Parathyroid adenoma (tissue), 2 donors: ENCODE data around the gene CSTF2.
A peak's percentile ranks its signal among the peaks of the same experiment; 100 is the strongest.
"Not testable (repeated sequence)": the region's sequence is repeated elsewhere in the genome, so short reads cannot be mapped to it uniquely, and the experiment has no call there.

Experiments
- H2AFZ ChIP-seq: fragments of 300-600 bp; sonication (generic); one replicate; pipeline ENCODE4 v1.7.0; 2017; ENCODE audit warnings: antibody characterized with exemption, mild to moderate bottlenecking
- H3K27ac ChIP-seq: fragments of 300-600 bp; sonication (generic); one replicate; pipeline ENCODE4 v1.7.0; 2017
- H3K27me3 ChIP-seq: fragments of 300-600 bp; sonication (generic); one replicate; pipeline ENCODE4 v1.7.0; 2017; ENCODE audit warnings: low read length; ENCODE audit not compliant: control insufficient read depth, insufficient read depth
- H3K36me3 ChIP-seq: fragments of 300-600 bp; sonication (generic); one replicate; pipeline ENCODE4 v1.7.0; 2017; ENCODE audit warnings: low read length; ENCODE audit not compliant: control insufficient read depth, insufficient read depth
- H3K4me1 ChIP-seq: fragments of 300-600 bp; sonication (generic); one replicate; pipeline ENCODE4 v1.7.0; 2017; ENCODE audit warnings: control low read depth
- H3K4me2 ChIP-seq: fragments of 300-600 bp; sonication (generic); one replicate; pipeline ENCODE4 v1.7.0; 2017; ENCODE audit warnings: low read length
- H3K4me3 ChIP-seq: fragments of 300-600 bp; sonication (generic); one replicate; pipeline ENCODE4 v1.7.0; 2017; ENCODE audit warnings: low read depth, low read length
- H3K79me2 ChIP-seq: fragments of 300-600 bp; sonication (generic); one replicate; pipeline ENCODE4 v1.7.0; 2017; ENCODE audit warnings: control low read depth
- H3K9ac ChIP-seq: fragments of 300-600 bp; sonication (generic); one replicate; pipeline ENCODE4 v1.7.0; 2017; ENCODE audit warnings: mild to moderate bottlenecking
- H3K9me3 ChIP-seq: fragments of 300-600 bp; sonication (generic); one replicate; pipeline ENCODE4 v1.7.0; 2017; ENCODE audit warnings: low read length; ENCODE audit not compliant: control insufficient read depth
- TF ChIP-seq, protein P1 (sequence below): fragments of 300-600 bp; sonication (generic); IDR thresholded peaks from one replicate; pipeline ENCODE4 v1.7.0; 2017; ENCODE audit warnings: antibody characterized with exemption, mild to moderate bottlenecking
- donor health status: primary hyperparathyroidism.

Gene CSTF2, protein sequence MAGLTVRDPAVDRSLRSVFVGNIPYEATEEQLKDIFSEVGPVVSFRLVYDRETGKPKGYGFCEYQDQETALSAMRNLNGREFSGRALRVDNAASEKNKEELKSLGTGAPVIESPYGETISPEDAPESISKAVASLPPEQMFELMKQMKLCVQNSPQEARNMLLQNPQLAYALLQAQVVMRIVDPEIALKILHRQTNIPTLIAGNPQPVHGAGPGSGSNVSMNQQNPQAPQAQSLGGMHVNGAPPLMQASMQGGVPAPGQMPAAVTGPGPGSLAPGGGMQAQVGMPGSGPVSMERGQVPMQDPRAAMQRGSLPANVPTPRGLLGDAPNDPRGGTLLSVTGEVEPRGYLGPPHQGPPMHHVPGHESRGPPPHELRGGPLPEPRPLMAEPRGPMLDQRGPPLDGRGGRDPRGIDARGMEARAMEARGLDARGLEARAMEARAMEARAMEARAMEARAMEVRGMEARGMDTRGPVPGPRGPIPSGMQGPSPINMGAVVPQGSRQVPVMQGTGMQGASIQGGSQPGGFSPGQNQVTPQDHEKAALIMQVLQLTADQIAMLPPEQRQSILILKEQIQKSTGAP

DNA sequence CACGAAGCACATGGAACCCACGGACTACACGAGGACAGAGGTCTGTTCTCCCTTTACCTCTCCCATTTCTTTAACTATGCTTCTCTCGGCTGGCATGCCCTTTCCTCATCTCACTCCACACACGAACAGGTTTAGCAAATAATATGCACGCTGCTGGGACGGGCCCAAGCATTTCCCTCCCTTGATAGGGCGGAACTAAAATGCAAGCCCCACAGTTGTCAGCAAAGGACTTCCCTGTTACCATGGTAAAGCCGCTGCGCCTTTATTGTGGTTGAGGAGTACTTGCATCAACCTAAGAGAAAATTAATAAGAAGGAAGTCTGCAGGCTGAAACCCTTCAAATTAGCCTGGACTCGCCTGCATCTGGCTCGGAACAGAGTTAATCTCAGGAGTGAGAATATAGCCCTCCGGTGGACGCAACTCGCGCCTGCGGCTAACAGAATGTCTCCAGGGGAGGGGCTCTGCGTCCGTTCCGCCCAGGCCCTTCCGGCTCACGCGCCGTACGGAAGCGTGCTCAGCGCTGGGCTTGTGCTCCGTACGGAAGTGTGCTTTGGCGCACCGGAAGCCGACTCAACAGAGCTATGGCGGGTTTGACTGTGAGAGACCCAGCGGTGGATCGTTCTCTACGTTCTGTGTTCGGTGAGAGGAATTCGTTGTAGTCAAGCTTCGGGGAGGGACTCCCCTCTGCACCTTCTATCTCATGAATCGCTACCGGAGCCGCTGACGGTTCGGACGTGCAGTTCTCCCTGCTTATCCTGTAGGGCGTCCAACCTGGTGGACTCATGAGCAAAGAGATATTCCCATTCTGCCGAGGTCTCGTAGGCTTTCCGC lies at the start of gene CSTF2:
CSTF2 (plus strand) TSS at position 555 of the 830 bp plus-strand sequence; CDS start at position 581, 26 bp downstream.
- TF ChIP-seq, protein P1, sequence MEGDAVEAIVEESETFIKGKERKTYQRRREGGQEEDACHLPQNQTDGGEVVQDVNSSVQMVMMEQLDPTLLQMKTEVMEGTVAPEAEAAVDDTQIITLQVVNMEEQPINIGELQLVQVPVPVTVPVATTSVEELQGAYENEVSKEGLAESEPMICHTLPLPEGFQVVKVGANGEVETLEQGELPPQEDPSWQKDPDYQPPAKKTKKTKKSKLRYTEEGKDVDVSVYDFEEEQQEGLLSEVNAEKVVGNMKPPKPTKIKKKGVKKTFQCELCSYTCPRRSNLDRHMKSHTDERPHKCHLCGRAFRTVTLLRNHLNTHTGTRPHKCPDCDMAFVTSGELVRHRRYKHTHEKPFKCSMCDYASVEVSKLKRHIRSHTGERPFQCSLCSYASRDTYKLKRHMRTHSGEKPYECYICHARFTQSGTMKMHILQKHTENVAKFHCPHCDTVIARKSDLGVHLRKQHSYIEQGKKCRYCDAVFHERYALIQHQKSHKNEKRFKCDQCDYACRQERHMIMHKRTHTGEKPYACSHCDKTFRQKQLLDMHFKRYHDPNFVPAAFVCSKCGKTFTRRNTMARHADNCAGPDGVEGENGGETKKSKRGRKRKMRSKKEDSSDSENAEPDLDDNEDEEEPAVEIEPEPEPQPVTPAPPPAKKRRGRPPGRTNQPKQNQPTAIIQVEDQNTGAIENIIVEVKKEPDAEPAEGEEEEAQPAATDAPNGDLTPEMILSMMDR, result no peak
- Histone ChIP-seq H3K79me2 (no peaks in the 10 kb centered on the region), H3K27me3 (no peaks in the 10 kb centered on the region), H3K4me1 (no peaks in the 10 kb centered on the region), H2AFZ (peak within 1 kb of the TSS; percentile 96), H3K4me2 (peak within 1 kb of the TSS; percentile 85), H3K27ac (peak within 1 kb of the TSS; percentile 32), H3K36me3 (no peaks in the 10 kb centered on the region), H3K4me3 (peak within 1 kb of the TSS; percentile 61), H3K9ac (no peak within 1 kb of the TSS), H3K9me3 (no peaks in the 10 kb centered on the region)

DNA sequence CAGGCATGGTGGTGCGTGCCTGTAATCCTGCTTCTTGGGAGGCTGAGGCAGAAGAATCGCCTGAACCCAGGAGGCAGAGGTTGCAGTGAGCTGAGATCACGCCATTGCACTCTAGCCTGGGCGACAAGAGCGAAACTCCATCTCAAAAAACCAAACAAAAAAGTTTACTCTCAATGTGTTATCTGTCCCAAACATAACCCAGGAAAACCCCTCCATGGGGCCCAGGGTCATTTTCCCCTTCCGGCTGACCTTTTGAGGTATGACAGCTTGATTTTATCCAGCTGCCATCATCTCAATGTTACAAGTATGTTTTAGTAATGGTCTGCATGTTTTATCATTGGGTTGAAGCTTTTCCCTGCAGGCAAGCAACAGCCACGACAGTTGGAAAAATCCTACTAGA lies 23.8 kb upstream of the CSTF2 start:
- not testable (repeated sequence) for H3K27ac ChIP-seq, H3K36me3 ChIP-seq, H3K9ac ChIP-seq, H3K4me2 ChIP-seq, H3K4me1 ChIP-seq, H3K79me2 ChIP-seq, H3K27me3 ChIP-seq, H3K4me3 ChIP-seq, H3K9me3 ChIP-seq, H2AFZ ChIP-seq

GRCh38 chrX:100797359-100797758 lies 22.8 kb upstream of the CSTF2 start:
- Histone ChIP-seq H3K4me2 (no peak overlapping the region), H3K79me2 (no peaks in the 10 kb centered on the region), H3K9me3 (no peaks in the 10 kb centered on the region), H3K27ac (no peak overlapping the region), H3K4me3 (no peak overlapping the region), H3K9ac (no peak overlapping the region), H3K27me3 (no peaks in the 10 kb centered on the region), H2AFZ (no peak overlapping the region), H3K4me1 (no peaks in the 10 kb centered on the region), H3K36me3 (no peaks in the 10 kb centered on the region)
- TF ChIP-seq, protein P1, result no peak

- no peak overlapping the region for H3K9ac ChIP-seq
- no peak overlapping the region for H3K27ac ChIP-seq
- H3K4me2 ChIP-seq, result no peak overlapping the region
- no peak overlapping the region for H3K4me3 ChIP-seq
- TF ChIP-seq, protein P1, result no peak
- H2AFZ ChIP-seq, result no peak overlapping the region
- H3K36me3 ChIP-seq, result no peaks in the 10 kb centered on the region
- H3K9me3 ChIP-seq, result no peaks in the 10 kb centered on the region
- H3K27me3 ChIP-seq, result no peaks in the 10 kb centered on the region
- no peaks in the 10 kb centered on the region for H3K4me1 ChIP-seq
- H3K79me2 ChIP-seq, result no peaks in the 10 kb centered on the region
These were observed 21.5 kb upstream of the CSTF2 start for GRCh38 chrX:100798484-100799214.
